Stomach (tissue), 4 donors: Measurements from ENCODE around the gene OR9A4.

Experiments used
- POLR2A ChIP-seq, 4 donors: fragments of 450-650 bp; IDR thresholded peaks; one replicate each; pipeline ENCODE4 v1.6.1; 2016; ENCODE audit warnings: antibody characterized with exemption in 4 of 4, control low read depth in 2 of 4, mild to moderate bottlenecking in 1 of 4, moderate library complexity in 1 of 4
- TF ChIP-seq, protein P1 (sequence below), 7 experiments: fragments of 450-650 bp in 4 of 7; fragments of 200-600 bp in 3 of 7; sonication (generic) in 3 of 7; IDR thresholded peaks; one replicate each; pipeline ENCODE4 v1.5.1; 2016 to 2019; ENCODE audit warnings: antibody characterized with exemption in 7 of 7, control low read depth in 2 of 7, mild to moderate bottlenecking in 1 of 7

GRCh38 chr7:141949451-141949850 is 33.3 kb downstream of the OR9A4 start:
- TF ChIP-seq, protein P1, sequence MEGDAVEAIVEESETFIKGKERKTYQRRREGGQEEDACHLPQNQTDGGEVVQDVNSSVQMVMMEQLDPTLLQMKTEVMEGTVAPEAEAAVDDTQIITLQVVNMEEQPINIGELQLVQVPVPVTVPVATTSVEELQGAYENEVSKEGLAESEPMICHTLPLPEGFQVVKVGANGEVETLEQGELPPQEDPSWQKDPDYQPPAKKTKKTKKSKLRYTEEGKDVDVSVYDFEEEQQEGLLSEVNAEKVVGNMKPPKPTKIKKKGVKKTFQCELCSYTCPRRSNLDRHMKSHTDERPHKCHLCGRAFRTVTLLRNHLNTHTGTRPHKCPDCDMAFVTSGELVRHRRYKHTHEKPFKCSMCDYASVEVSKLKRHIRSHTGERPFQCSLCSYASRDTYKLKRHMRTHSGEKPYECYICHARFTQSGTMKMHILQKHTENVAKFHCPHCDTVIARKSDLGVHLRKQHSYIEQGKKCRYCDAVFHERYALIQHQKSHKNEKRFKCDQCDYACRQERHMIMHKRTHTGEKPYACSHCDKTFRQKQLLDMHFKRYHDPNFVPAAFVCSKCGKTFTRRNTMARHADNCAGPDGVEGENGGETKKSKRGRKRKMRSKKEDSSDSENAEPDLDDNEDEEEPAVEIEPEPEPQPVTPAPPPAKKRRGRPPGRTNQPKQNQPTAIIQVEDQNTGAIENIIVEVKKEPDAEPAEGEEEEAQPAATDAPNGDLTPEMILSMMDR (IDR thresholded peaks at IDR 0.05), result no peak
- TF ChIP-seq POLR2A (IDR thresholded peaks at IDR 0.05), result no peak
